Measurements from ENCODE around the gene RSL1D1. TPM values are rescaled to one million over a fixed set of nuclear protein-coding genes. Genes with fewer than 3 reads are reported as not detected.
"Not testable (repeated sequence)": the region's sequence is repeated elsewhere in the genome, so short reads cannot be mapped to it uniquely, and the experiment has no call there.

The RSL1D1 gene
- total RNA-seq, 1 experiment from 2014 or later = 624 TPM

DNA sequence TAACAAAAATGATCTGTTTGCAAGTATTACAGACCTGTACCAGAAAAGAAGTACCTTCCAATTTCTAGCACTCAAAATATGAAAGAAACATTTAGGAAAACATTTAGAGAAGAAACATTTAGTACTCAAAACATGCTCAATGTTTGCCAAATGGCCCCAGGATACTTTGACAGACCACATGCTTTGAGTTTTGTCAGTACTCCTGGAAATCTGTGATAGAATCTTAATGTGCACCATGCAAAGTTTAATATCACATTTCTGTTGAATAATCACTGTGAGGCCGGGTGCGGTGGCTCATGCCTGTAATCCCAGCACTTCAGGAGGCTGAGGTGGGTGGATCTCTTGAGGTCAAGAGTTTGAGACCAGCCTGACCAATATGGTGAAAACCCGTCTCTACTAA is 45.8 kb downstream of the RSL1D1 start:
- in situ Hi-C loops (cut with HindIII; ENCODE audit: low sequenced_read_pairs) = no loop called here
- no peak for DNase-seq (ENCODE audit: low spot score)

- DNase-seq (ENCODE audit: low spot score) = no peak
- in situ Hi-C loops (cut with HindIII; ENCODE audit: low sequenced_read_pairs) = no loop called here
Measured at GRCh38 chr16:11801481-11802021, 49.8 kb downstream of the RSL1D1 start.

DNA sequence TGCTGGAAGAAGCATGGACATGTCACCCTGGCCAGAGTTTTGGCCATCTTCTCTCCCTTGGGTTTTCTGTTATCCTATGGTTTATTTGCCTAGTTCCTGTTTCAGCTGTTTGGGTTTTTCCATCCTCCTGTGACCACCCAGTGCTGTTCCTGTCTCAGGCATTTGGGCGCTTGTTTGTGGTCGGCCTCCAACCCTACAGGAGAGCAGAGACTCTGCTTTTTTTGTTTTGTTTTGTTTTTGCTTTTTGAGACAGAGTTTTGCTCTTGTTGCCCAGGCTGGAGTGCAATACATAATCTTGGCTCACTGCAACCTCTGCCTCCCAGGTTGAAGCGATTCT is 51.0 kb downstream of the RSL1D1 start:
- in situ Hi-C loops (cut with HindIII; ENCODE audit: low sequenced_read_pairs) = no loop called here
- DNase-seq (ENCODE audit: low spot score) = no peak

DNA sequence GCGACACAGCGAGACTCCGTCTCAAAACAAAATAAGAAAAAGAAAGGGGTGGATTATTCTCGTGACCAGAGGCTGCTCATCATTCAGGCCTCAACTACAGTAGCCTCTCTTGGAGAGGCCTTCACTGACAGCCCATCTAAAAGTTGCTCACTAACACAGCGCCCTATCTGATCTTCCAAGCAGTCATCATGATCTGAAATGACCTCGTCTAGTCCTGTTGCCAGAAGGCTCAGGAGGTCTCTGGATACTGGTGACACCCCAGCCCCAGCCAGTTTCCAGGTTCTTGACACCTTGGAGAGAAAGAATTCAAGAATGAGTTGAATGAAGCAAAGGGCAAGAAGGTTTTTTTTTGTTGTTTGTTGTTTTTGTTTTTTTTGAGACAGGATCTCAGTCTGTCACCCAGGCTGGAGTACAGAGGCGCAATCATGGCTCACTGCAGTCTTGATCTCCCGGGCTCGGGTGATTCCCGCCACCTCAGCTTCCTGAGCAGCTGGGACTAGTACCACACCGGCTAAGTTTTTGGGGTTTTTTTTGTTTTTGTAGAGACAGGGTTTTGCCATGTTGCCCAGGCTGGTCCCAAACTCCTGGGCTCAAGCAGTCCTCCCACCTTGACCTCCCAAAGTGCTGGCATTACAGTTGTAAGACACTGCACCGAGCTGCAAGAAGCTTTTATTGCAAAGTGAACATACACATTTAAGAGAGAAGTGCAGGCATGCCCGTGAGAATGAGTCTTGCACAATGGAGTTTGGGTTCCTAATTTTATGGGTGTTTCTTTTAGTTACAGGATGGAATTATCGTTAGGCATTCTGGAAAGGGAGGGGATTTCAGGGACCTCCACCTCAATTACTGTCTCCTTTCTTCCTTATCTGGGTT is 51.6 kb downstream of the RSL1D1 start:
- in situ Hi-C loops (cut with HindIII; ENCODE audit: low sequenced_read_pairs) = no loop called here

DNA sequence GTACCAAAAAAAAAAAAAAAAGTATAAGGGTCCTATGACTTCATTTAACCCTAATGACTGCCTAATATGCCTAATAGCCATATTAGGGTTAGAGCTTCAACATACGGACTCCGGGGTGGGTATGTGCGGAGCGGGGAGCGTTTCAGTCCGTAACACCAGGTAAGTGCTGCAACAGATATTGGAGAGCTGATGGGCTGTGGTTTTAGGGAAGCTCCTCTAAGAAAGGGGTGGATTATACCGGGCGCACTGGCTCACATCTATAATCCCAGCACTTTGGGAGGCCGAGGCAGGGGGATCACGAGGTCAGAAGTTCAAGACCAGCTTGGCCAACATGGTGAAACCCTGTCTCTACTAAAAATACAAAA is 52.3 kb downstream of the RSL1D1 start:
- in situ Hi-C loops (cut with HindIII; ENCODE audit: low sequenced_read_pairs) = no loop called here

More for the DNA sequence above, 51.6 kb downstream of the RSL1D1 start:
- no peak for DNase-seq (ENCODE audit: low spot score)

GRCh38 chr16:11797957-11798299 is 53.4 kb downstream of the RSL1D1 start:
- peak; percentile 38 for DNase-seq (ENCODE audit: low spot score)
- in situ Hi-C loops (cut with HindIII; ENCODE audit: low sequenced_read_pairs) = no loop called here

More for the DNA sequence above, 52.3 kb downstream of the RSL1D1 start:
- DNase-seq (ENCODE audit: low spot score) = no peak

- DNase-seq (ENCODE audit: low spot score) = peak; percentile 97
- in situ Hi-C loops (cut with HindIII; ENCODE audit: low sequenced_read_pairs) = no loop called here
Measured at GRCh38 chr16:11797166-11797956, 54.0 kb downstream of the RSL1D1 start, which contains the start of gene ZC3H7A. ZC3H7A (minus strand) TSS chr16:11797258; CDS start chr16:11782354, 14,904 bp downstream.

DNA sequence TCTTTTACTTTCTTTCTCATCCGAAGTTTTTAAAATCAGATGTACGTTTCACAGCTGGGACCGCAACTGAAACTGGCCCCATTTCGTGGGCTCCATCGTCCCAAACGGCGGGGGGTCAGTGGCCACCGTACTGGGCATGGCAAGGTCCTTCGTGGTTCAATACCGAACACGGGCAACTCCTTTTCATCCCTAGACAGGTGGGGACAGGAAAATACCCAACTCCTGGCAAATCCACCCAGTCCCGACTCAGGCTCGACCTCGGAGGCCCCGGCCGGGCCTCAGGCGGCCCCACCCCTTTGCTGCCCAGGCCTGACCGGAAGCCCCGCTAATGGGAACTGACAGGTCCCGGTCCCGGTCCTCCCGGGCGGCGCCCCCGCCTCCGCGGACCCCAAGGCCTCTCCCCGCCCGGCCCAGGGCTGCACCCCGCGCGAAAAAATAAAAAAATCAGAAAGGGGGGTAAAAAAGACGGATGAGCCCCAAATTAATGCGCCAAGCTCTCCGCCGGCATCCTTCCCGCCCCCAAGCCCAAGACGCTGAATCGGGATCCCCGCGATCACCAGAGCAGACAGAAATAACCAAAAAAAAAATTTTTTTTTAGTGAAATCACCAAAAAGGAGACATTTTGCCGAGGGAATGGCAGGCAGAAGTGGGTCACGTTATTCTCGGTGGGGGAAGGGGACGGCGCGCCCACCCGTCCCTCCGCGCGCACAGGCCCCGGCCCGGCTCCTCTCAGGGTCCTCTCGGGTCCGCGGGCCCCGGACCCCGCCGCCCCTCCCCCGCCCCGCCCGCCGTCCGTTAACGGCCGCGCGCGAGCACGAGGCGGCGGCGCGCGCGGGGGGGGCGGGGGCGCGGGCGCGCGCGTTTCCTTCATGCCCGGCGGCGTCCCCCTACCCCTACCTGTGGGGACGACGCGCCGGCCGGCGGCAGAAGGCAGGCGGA is 54.8 kb downstream of the RSL1D1 start:
- DNase-seq (ENCODE audit: low spot score) = peak; percentile 55
- in situ Hi-C loops (cut with HindIII; ENCODE audit: low sequenced_read_pairs) = no loop called here

DNA sequence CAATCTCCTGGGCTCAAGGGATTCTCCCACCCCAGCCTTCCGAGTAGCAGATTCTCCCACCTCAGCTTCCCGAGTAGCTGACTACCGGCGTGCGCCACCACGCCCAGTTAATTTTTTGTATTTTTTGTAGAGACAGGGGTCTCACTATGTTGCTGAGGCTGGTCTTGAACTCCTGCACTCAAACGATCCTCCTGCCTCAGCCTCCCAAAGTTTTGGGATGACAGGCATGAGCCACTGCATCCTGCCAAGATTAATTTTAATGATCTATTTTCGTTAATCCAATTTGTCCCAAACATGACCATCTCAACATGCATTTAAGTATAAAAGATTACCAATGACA is 55.5 kb downstream of the RSL1D1 start:
- no peak for DNase-seq (ENCODE audit: low spot score)
- in situ Hi-C loops (cut with HindIII; ENCODE audit: low sequenced_read_pairs) = no loop called here

DNA sequence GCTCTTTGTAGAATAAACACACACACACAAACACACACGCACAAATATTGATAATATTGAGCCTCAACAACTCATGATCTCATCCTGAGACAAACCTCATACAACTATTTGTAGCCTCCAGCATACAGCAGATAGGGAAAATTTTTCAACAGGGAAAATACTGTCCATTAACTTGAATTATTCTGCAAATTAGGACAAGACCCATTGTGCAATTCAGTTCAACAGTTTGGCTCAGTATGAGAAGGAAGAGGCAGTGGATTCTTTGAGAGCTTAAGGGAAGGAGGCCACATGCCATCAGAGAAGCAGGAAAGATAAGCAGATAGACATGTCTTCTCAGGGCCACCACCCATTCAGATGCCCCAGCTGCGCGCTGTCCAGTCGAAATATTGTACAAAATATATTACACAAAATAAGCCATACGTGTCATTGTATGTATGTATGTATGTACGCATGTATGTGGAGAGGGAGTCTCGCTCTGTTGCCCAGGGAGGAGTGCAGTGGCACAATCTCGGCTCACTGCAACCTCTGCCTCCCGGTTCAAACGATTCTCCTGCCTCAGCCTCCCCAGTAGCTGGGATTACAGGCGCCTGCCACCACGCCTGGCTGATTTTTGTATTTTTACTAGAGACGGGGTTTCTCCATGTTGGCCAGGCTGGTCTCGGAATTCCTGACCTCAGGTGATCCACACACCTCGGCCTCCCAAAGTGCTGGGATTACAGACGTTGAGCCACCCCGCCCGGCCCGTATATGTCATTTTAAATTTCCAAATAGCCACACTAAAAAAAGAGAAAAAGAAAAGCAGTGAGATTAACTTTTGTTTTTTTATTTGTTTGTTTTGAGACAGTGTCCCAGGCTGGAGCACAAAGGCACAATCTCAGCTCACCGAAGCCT is 56.1 kb downstream of the RSL1D1 start:
- no peak for DNase-seq (ENCODE audit: low spot score)
- in situ Hi-C loops (cut with HindIII; ENCODE audit: low sequenced_read_pairs) = no loop called here

- in situ Hi-C loops (cut with HindIII; ENCODE audit: low sequenced_read_pairs) = no loop called here
- no peak for DNase-seq (ENCODE audit: low spot score)
Measured at GRCh38 chr16:11794447-11794846, 56.9 kb downstream of the RSL1D1 start.

GRCh38 chr16:11793840-11794239 is 57.5 kb downstream of the RSL1D1 start:
- in situ Hi-C loops (cut with HindIII; ENCODE audit: low sequenced_read_pairs) = no loop called here
- DNase-seq (ENCODE audit: low spot score) = no peak

- no peak for DNase-seq (ENCODE audit: low spot score)
- in situ Hi-C loops (cut with HindIII; ENCODE audit: low sequenced_read_pairs) = no loop called here
Measured at GRCh38 chr16:11792410-11793241, 58.7 kb downstream of the RSL1D1 start.

- no peak for DNase-seq (ENCODE audit: low spot score)
- in situ Hi-C loops (cut with HindIII; ENCODE audit: low sequenced_read_pairs) = no loop called here
Measured at GRCh38 chr16:11791144-11791828, 60.1 kb downstream of the RSL1D1 start.

DNA sequence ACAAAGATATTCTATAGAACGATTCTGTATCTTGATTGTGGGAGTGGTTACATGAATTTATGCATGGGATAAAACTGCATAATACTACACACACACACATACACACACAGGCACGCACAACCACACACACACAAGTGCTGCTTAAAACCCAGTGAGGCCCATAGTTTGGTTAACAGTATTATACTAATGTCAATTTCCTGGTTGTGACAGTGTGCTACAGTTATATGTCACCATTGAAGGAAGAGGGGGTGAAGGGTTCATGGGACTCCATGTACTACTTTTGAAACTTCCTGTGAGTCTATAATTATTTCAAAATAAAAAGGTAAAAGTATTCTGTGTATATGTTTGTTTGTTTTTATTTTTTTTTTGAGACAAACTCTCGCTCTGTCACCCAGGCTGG is 62.4 kb downstream of the RSL1D1 start:
- DNase-seq (ENCODE audit: low spot score) = no peak
- in situ Hi-C loops (cut with HindIII; ENCODE audit: low sequenced_read_pairs) = no loop called here

DNA sequence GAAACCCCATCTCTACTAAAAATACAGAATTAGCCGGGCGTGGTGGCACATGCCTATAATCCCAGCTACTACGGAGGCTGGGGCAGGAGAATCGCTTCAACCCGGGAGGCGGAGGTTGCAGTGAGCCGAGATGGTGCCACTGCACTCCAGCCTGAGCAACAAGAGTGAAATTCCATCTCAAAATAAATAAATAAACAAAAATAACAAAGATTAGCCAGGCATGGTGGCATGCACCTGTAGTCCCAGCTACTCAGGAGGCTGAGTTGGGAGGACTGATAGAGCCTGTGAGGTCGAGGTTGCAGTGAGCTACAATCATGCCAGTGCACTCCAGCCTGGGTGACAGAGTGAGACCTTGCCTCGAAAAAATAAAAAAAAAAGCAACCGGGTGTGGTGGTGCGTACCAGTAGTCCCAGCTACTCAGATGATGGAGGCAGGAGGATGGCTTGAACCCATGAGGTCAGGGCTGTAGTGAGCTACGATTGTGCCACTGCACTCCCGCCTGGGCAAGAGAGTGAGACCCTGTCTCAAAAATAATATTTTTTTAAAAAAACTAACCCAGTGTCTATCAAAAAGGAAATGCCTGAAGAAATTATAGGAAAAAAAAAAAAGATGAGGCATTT is 66.3 kb downstream of the RSL1D1 start:
- in situ Hi-C loops (cut with HindIII; ENCODE audit: low sequenced_read_pairs); DNase-seq (ENCODE audit: low spot score): not testable (repeated sequence)

DNA sequence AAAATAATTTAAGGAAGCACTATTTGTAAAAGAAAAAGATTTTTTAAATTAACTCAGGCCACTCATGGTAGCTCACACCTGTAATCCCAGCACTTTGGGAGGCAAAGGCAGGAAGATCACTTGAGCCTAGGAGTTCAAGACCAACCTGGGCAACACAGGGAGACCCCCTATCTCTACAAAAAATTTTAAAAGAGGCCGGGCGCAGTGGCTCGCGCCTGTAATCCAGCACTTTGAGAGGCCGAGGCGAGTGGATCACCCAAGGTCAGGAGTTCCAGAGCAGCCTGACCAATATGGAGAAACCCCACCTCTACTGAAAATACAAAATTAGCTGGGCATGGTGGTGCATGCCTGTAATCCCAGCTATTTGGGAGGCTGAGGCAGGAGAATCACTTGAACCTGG is 67.0 kb downstream of the RSL1D1 start:
- DNase-seq (ENCODE audit: low spot score); in situ Hi-C loops (cut with HindIII; ENCODE audit: low sequenced_read_pairs): not testable (repeated sequence)

All from G401 (cell line).